H7 (cell line): ENCODE results near the gene SETD5. TPM values are rescaled to one million over a fixed set of nuclear protein-coding genes. Genes with fewer than 3 reads are reported as not detected.

Experiments
- DNase-seq: peaks from one replicate; pipeline ENCODE4 v3.0.0; 2012
- H3K27me3 ChIP-seq: 2 replicates; pipeline ENCODE4 v1.6.0; 2011; ENCODE audit warnings: mild to moderate bottlenecking, low read length; ENCODE audit not compliant: control insufficient read depth, insufficient read depth
- H3K36me3 ChIP-seq: replicated peaks from 2 replicates; pipeline ENCODE4 v1.5.1; 2011; ENCODE audit warnings: low read length; ENCODE audit not compliant: control insufficient read depth, insufficient read depth
- H3K4me3 ChIP-seq: 2 replicates; pipeline ENCODE4 v1.5.1; 2011; ENCODE audit warnings: low read depth, mild to moderate bottlenecking, control low read depth, low read length, moderate library complexity; ENCODE audit not compliant: insufficient read depth
- total RNA-seq: library from RNA; depleted of rRNA; stranded (reverse); fragments of >200 nt; shearing (Covaris generic); gene quantifications from 2 replicates; pipeline ENCODE4 v1.2.3, GENCODE V29; 2014

The SETD5 gene
- total RNA-seq, 1 experiment from 2014 or later = 99.8 TPM

DNA sequence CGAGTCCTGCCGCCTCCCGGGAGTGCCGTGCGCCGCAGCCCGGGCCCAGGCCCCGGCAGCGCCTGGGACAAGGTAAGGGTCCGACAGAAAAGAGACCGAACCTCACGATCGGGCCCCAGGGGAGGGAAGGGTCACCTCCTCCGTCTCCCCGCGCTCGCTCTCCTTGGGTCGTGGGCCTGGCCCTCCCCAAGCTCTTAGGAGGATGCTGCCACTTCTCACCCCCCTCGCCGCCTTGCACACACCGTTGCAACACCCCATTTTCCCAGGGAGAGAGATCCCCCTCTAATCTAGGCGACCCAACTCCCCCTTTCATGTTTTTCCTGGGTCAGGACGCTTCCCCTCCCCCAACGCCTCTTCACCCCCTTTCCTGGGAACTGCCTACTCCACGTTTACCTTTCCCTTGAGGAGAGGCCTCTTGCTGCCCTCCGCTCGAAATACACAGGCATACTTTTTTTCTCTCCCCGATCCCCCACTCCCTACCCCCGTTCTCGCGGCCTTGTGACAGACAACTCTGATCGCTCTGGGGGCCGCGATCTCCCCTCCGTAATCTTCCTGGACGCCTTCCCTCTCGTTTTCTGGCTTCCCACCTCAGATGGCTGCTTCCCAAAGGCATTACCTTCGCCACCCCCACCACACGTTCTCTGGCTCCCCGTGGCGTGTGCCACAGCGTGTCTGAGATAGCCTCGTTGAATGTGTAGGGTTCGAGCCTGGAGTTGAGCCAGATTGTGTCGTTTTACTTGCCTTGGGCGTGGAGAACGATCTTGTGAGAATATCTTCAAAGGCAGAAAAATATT lies 688 bp downstream of the SETD5 start:
- peaks cover 6% of the 10 kb centered on the region for H3K36me3 ChIP-seq
- no peaks in the 10 kb centered on the region for H3K27me3 ChIP-seq
- DNase-seq = peak; percentile 22
- H3K4me3 ChIP-seq = peak overlapping the region; percentile 97

DNA sequence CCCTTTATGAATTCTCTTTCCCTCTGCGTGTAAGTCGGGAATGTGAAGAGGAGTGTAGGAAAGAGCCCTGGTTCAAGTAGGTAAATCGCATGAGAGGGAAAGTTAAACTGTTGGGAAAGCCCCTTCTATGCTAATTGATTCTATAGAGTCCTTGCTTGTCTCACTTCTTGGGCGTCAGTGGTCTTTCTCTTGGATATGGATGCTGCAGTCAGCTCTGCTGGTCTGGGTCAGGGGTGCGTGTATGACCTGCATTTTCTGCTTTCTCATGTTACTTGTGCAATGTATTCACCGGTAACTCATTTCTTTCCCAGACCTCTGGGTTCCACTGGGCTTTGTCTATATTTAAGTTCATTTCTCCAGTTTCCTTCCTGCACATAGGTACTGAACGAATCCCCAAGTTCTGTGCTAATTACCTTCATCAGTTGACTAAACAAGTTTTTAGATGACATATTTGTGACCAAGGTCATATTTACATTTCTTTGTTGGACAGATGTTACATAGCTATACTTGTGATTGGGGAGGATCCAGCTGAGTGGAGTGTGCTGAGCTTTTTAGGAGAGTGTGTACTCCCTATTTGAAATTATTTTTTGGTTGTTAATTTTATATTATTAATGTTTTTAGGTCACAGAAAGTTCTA lies 1.4 kb downstream of the SETD5 start:
- Histone ChIP-seq H3K4me3 (peak overlapping the region; percentile 97), H3K27me3 (no peaks in the 10 kb centered on the region), H3K36me3 (peaks cover 6% of the 10 kb centered on the region)
- DNase-seq = peak; percentile 35

DNA sequence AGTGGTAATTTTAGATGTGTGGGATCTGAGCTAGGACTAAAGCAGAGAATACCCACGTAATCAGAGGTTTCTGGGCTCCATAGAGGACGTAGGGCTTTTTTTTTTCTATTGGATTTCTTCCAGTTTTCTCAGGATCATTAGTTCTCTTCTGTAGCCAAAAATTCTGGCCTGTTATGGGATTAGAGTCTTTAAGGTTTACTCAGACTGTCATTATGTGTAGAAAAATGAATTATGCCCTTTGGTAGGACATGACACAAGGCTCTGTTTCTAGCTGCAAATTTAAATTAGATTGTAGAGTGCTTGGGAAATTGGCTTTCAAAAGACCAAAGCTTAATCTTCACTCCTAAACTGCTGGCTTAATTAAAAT lies 1.9 kb downstream of the SETD5 start:
- peak overlapping the region; percentile 97 for H3K4me3 ChIP-seq
- peaks cover 5% of the 10 kb centered on the region for H3K36me3 ChIP-seq
- DNase-seq = no peak
- no peaks in the 10 kb centered on the region for H3K27me3 ChIP-seq

DNA sequence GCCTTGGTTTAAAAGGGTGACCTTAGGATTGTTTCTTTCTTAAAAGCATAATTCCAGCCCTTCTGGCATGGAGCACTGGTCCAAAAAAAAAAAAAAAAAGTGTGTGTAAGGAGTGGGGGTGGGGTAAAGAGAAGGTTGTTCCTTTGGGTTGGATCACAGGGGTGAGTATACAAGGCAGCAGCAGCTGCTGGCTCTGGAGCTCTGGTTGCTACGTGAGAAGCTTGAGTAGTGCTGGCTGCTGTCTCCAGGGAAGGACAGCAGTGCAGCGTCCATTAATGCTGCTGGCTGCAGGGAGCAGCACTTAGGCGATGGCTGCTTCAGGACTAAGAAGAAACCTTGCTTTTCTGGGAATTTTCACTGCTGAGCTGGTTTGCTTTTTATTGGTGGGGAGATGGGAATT lies 2.3 kb downstream of the SETD5 start:
- Histone ChIP-seq H3K27me3 (no peaks in the 10 kb centered on the region), H3K4me3 (peak overlapping the region; percentile 97)
- DNase-seq = peak; percentile 64

DNA sequence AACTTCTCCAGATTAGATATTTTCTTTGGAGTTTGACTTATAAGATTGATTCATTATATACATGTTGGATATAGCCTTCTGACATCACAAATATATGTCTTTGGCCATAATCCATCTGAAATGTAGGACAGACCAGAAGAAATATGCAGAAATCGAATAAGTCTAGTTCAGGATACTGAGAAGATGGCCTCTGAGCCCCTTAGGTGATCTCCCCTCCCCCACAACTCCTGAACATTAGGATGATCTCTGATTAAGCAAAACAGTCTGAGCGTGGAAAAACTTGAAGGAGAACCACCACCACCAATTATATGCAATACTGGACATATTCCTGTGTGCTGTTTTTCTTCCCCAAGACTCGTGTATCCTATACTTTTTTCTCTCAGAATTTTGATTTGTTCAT lies 3.2 kb downstream of the SETD5 start:
- H3K4me3 ChIP-seq = no peak overlapping the region
- peak; percentile 21 for DNase-seq
- no peaks in the 10 kb centered on the region for H3K36me3 ChIP-seq
- H3K27me3 ChIP-seq = no peaks in the 10 kb centered on the region

More for the DNA sequence above, 2.3 kb downstream of the SETD5 start:
- peaks cover 3% of the 10 kb centered on the region for H3K36me3 ChIP-seq

DNA sequence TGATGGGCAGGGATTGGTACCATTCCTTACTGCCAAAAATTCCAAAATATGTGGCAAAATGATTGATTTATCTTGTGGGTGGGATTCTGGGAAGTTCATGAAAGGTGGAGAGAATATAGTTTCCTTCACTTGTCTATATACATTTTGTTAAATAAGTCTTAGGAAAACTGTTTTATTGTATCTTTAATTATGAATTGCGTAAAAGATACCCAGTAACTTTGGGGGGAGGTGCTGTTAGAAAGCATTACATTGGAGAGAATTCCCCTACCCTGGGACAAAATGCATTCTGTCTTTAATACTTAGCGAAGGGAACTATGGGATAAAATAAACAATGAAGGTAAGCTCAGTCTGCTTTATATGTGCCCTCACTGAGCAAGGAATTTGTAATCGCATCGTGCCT lies 4.6 kb downstream of the SETD5 start:
- no peak for DNase-seq
- Histone ChIP-seq H3K36me3 (no peaks in the 10 kb centered on the region), H3K27me3 (no peaks in the 10 kb centered on the region), H3K4me3 (no peak overlapping the region)

DNA sequence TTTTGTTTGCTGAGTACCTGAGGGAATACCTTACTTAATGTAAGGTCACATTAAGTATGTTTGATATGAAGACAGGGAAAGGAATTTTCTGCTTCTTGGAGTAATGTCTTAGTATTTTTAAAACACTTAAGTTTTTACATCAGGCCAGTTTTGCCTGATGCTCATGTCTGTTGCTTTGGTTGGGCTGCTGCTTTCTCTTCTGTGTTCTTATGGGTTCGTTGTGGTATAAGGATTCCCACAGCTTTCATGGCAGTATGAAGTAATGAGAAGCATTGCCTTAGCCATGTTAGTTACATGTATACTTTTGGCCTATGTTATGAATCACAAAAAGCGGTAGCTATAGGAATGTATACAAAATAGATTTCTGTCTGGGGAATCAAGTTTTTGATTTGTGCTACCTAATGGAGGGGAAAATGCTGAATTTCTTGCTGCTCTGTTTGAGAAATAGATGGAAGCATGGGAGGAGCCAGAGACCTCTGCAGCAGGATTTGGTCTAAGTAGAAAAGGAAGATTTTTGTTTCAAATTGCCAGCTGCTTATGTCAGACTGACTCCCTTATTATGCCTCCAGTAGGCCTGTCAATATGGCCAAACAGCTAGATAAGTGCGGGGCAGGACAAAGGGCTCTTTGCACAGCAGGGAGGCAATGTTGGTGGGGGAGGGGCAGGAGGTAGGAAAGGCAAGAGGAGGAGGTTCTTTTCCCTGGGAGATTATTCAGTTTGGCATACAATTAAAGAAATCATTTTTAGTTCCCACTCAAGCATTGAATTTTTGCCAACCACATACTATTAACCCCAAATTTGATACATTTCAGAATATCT lies 5.2 kb downstream of the SETD5 start:
- Histone ChIP-seq H3K36me3 (no peaks in the 10 kb centered on the region), H3K4me3 (no peak overlapping the region), H3K27me3 (no peaks in the 10 kb centered on the region)
- peak; percentile 72 for DNase-seq

DNA sequence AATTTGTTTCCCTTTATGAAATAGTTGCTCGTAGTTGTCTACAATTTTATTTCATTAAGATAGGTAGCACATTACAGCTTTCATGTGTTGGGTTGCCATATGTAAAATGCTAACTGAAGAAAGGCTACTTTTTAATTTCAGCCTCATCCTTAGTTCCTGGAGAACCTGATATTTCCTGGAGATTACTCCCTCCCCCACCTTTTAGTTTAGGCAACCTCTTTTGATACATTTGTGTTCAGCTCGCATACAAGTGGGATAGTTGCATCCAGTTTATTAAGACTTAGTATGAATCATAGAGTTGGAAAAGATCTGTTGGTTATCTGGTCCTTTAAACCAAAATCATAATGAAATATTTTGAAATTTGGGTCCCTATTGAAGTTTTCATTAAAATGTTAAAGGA lies 6.0 kb downstream of the SETD5 start:
- no peaks in the 10 kb centered on the region for H3K27me3 ChIP-seq
- DNase-seq = no peak
- no peaks in the 10 kb centered on the region for H3K36me3 ChIP-seq
- no peak overlapping the region for H3K4me3 ChIP-seq

DNA sequence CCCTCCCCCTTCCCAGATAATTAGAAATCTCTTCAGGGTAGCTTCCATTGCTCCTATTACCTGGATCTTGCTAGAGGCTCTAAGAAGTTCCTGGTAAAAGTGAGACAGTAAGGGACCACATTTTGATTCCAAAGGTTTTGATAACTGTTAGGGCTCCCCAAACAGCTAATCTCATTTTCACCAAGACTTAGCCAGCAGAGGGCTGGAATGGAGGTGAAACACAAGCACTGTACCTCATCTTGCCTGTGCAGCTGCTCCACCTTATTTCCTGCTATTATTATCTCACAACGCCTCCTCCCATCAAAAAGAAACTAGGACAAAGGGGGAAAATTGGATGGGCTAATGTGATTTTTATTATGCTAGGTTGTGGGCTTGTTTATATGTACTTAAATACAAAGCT lies 7.3 kb downstream of the SETD5 start:
- no peaks in the 10 kb centered on the region for H3K27me3 ChIP-seq
- H3K4me3 ChIP-seq = no peak overlapping the region
- peak; percentile 23 for DNase-seq
- H3K36me3 ChIP-seq = no peaks in the 10 kb centered on the region

DNA sequence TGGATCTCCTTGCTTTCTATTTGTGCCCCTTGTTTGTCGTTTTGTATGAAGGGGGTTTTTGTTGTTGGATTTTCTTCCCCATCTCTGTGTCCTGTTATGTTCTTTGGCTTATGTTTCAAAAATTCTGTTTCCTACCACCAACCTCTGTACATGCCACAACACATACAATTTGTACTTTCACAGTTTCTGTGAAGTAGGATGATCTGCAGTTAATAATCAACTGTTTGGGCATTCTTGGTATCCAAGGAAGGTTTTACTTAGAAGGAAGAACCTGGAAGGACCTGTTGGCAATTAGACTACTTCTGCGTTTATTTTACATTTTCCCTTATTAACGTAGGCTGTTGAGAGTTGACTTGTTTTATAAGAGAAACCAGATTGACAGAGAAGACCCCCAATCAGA lies 8.3 kb downstream of the SETD5 start:
- Histone ChIP-seq H3K4me3 (no peak overlapping the region), H3K36me3 (no peaks in the 10 kb centered on the region), H3K27me3 (no peaks in the 10 kb centered on the region)
- DNase-seq = no peak

DNA sequence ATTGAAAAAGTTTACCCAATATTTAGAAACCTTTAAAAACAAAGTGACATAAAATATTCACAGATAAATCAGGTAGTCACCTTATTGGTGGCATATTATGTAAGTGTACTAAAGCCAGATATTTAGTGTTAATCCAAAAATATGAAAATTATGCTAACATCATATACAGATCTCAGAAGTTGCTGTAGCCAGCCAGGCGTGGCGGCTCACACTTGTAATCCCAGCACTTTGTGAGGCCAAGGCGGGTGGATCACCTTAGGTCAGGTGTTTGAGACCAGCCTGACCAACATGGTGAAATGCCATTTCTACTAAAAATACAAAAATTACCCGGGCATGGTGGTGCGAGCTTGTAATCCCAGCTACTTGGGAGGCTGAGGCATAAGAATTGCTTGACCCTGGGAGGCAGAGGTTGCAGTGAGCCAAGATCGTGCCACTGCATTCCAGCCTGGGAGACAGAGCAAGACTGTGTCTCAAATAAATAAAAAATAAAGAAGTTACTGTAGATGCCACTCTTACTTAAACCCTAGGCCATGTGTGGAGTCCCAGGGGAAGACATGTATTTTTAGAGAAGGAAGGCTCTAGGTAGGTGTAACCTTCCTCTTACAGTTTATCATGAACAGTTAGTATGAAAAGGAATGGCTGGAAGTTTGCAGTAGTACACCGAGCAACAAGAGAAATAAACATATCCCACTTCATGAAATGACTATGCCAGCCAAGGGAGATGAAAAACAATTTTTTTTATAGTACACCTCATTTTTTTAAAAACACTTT lies 9.6 kb downstream of the SETD5 start:
- Histone ChIP-seq H3K36me3 (no peaks in the 10 kb centered on the region), H3K27me3 (no peaks in the 10 kb centered on the region), H3K4me3 (no peak overlapping the region)
- DNase-seq = no peak

DNA sequence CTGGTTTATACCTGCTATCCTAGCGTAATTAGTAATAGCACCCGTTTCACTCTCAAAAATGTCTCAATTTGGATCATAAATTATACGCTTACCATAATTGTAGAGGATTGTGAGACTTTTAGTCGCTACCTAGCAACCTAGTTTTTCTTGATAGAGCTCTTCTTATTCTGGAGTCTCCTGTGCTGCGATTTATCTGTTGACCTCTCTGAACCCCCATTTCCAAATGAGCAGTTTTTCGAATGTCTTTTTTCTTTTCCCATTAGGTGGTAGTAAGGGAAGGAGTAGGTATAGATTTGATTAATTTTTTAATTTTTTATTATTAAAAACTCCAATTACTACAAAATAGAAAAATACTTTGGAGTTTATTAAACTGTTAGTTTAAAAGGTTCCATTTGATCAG lies 10.6 kb downstream of the SETD5 start:
- H3K27me3 ChIP-seq = no peaks in the 10 kb centered on the region
- no peak overlapping the region for H3K4me3 ChIP-seq
- no peak for DNase-seq
- no peaks in the 10 kb centered on the region for H3K36me3 ChIP-seq

DNA sequence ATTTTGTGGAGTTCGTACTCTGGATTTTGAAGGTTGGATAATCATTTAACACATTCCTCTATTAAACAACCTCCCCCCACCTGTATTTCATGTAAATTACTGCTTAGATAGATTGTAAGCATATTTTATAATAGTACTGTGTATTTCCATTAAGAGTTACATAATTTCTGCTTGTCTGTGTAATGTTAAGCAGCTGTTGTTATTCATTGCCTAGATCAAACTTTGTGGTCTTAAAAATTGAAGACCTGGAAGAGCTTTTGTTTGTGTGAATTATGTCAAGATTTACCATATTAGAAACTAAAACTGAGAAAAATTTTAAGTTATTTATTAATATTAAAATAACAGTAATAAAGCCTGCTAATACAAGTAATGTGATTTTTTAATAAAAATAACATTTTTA lies 11.1 kb downstream of the SETD5 start:
- Histone ChIP-seq H3K27me3 (no peaks in the 10 kb centered on the region), H3K36me3 (no peaks in the 10 kb centered on the region), H3K4me3 (no peak overlapping the region)
- no peak for DNase-seq
